GM21825 (cell line): ENCODE measurements around the gene TMEM108.

Experiments used
- ATAC-seq: cut with Tn5 transposase; IDR thresholded peaks from one replicate; pipeline ENCODE4 v1.9.1; 2021; ENCODE audit warnings: mild to moderate bottlenecking, moderate library complexity; ENCODE audit not compliant: unreplicated experiment

The TMEM108 gene

DNA sequence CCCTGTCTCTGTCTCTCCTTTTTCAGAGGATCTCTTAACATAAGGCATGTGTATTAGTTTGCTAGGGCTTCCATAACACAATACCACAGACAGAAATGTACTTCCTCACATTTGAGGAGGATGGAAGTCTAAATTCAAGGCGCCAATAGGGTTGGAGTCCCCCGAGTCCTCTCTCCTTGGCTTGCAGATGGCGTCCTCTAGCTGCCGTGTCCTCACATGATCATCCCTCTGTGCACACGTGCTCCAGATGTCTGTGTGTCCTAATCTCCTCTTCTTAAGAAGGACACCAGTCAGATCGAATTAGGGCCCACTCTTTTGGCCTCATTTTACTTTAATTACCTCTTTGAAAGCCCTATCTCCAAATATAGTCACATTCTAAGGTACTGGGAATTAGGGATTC lies 338.6 kb downstream of the TMEM108 start:
- ATAC-seq: no peak

DNA sequence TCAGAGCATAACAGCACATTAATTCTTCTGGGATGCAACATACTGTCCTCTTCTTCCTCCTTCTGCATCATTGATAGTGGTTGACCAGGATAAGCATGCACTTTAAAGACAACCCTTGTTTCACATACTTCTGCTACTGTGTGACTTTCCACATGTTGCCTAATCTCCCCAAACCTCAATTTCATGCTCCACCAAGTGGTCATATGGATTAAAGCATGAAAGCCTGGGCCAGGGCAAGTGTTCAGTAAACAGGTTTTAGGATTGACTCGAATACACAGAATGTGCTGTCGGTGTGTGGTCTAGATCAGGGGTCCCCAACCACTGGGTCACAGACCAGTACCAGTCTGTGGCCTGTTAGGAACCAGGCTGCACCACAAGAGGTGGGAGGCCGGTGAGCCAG lies 339.2 kb downstream of the TMEM108 start:
- no peak for ATAC-seq

DNA sequence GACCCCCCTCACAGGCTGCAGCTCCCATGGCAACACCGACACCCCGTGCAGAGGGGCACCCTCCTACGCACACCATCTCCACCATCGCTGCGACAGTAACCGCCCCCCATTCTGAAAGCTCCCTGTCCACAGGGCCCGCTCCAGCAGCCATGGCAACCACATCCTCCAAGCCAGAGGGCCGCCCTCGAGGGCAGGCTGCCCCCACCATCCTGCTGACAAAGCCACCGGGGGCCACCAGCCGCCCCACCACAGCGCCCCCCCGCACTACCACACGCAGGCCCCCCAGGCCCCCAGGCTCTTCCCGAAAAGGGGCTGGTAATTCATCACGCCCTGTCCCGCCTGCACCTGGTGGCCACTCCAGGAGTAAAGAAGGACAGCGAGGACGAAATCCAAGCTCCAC lies 341.7 kb downstream of the TMEM108 start:
- no peak for ATAC-seq

DNA sequence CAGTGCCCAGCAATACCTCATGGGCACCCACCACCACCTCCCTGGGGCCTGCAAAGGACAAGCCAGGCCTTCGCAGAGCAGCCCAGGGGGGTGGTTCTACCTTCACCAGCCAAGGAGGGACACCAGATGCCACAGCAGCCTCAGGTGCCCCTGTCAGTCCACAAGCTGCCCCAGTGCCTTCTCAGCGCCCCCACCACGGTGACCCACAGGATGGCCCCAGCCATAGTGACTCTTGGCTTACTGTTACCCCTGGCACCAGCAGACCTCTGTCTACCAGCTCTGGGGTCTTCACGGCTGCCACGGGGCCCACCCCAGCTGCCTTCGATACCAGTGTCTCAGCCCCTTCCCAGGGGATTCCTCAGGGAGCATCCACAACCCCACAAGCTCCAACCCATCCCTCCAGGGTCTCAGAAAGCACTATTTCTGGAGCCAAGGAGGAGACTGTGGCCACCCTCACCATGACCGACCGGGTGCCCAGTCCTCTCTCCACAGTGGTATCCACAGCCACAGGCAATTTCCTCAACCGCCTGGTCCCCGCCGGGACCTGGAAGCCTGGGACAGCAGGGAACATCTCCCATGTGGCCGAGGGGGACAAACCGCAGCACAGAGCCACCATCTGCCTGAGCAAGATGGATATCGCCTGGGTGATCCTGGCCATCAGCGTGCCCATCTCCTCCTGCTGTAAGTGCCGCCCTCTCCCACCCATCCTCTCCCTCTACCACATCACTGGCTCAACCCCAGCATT lies 342.5 kb downstream of the TMEM108 start:
- ATAC-seq: no peak

DNA sequence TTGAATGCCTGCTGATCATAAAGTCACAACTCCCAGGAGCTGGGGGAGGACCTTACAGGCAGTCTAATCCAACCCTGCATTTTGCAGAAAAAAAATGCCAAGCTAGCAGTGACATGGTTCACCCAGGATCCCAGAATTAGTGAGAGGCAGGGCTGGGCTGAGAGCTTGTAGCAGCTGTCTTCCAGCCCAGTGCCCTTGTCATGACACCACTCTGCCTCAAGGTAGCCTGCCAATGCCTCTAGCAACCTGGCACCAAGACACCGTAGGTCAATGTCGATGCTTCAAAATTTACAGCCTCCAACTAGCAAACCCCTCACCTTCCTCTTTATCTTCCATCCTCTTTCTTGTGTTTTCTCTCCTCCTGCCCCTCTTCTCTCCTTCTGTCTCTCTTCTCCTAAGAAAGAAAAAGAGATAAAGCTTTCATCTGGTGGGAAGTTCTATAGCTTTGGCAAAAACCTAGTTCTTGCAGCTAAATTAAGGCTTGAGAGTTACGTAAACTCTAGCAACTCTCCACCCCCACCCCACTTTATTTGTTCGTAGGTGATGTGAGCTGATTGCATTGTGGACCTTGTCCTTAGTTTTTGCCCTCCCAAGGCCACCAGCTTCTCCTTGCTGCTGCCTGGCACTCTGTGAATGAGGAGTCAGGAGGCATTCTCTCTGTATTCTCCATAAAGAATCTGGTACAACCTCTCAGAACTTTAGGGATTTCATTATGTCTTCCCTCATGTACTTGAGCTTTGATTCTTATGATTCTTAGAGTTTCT lies 343.3 kb downstream of the TMEM108 start:
- no peak for ATAC-seq

DNA sequence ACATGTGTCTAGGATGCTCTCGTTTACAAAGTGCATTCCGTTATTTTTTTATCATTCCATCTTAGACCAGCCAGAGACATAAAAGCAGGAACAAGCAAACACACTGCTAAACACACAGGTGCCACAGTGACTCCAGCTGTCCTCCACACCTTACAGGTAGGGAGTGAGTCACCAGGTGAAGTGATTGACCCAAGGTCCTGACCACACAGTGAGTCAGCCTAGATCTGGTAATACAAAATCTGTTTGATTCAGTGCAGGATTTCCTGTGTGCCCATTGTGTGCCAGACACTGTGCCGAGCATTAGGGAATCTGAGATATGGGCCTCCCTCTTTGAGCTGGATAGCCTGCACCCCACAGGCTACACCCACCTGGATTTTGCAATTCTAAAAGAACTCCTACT lies 345.0 kb downstream of the TMEM108 start:
- no peak for ATAC-seq

DNA sequence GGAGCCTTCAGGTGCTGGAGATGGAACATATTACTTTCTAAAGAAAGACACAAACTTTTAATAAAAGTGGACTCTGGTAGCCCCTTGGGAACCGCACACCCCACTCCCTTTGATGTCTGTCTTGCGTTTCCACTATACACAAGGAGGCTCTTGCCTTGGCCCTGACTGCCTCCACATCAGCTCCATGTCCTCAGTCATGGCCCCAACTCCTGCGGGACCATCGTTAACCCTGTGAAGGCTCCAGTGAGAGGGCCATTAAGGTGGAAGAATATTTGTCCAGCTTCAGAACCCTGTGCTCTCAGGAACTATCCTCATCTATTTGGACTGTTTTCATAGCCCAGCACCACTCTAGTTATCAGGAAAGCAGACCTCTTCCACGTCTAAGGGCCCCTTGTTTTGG lies 345.6 kb downstream of the TMEM108 start:
- no peak for ATAC-seq

DNA sequence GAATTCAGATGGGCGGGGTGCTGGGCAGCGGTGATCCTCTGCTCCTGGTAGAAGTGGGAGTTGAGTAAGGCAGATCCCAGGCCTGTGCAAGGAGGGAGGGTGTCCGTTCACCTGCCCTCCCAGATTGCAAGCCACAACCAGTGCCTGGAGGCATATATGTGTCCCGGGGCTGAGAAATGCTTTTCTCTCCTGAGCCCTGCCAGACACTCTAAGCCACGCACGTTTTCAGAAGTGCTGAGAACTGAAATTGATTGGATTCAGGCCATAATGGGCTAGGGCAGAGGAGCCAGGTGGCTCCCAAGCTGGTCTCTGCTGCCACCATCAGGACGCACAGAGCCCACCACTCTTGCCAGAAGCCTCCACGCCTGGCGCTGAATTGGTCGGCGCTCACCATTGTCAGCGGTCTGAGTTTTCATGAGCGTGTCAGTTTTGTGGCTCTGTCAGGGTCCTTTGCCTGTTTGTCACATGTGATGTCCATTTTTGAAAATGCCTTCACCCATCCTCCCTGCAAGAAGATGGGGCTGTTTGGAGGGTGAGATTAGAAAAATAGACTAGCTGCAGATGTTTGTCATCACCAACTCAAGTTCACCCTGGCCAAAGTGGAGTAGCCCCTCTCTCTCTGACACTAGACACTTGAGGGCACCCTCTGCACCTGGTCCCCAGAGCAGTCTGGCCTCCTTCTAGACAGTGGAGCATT lies 346.3 kb downstream of the TMEM108 start:
- ATAC-seq: no peak

DNA sequence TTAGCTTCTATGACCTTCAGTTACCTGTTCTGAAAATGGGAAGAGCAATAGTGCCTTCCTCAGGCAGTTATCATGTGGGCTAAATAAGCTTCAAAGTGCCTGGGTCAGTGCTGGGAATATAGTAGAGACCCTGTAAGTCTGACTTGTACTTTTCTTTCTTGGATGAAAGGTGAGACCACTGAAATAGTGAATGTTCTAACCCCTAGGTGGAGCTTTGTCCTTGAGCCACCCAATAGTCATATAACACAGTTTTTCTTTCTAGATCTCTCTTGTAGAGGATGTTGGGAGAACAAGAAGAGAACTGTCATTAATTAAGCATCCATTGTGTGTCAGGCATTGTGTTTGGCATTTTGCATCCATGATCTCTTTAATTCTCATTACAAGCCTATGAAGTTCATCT lies 348.7 kb downstream of the TMEM108 start:
- ATAC-seq: no peak

DNA sequence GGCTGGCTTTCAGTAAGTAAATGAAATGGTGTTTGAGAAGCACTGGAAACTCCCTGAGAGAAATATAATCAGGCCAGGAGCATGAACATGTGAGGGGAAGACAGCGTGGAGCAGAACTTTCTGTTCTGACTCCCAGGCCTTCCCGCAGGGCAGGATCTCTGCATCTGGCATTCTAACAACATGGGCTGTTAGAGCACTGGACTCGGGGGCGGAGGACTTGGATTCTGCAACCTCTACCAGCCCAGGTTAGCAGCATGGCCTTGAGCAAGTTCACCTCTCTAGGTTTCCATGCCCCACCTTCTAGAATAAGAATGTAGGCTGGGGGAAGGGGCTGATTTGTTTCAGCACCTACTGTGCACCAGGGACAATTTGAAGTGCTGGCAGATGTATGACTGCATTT lies 349.1 kb downstream of the TMEM108 start:
- ATAC-seq: no peak

DNA sequence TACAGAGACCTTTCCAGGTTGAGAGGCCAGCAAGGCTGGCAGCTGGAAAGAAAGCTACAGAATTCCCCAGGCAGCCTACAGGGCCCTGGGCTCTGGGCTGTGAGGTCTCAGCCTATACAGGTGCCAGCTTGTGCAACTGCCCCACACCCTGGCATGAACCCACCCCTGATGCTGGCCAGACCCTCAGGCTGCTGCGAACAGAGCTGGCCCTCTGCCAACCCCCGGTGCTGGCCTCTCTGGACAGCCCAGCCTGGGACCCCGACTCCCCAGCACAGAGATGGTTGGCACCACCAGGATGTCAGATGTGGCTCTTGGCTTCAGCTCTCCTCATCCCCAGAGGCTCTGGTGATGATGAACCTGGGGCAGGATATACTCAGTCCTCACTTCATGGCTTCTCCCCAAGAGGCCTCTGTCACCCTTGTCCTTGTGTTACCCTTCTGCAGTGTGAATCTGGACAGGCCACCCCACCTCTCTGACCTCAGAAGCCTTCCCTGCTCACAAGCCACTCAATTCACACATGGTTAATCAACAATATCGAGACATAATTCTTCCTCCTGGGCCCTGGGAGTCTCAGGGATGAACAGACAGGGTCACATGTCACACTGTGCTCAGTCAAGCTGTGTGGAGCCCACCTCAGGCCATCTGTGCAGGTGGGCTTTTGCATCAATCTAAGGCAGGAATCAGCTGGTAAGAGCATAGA lies 350.7 kb downstream of the TMEM108 start:
- ATAC-seq: no peak

DNA sequence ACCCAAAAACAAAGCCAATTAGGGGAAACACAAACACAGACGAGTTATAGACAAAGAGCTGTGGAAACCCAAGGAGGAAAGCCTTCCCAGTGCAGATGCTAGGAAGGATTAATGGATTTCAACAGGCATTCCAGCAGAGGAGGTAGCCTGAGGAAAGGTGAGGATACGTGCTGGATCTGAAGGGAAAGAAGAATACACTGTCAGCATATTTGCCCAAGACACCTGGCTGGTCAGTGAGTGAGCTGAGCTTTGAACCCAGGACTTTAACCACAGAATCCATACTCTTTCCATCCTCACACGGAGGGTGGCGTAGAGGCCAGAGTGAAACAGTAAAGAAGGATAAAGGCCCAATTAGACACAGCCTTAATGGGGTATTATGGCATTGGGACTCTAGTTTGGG lies 352.5 kb downstream of the TMEM108 start:
- no peak for ATAC-seq

DNA sequence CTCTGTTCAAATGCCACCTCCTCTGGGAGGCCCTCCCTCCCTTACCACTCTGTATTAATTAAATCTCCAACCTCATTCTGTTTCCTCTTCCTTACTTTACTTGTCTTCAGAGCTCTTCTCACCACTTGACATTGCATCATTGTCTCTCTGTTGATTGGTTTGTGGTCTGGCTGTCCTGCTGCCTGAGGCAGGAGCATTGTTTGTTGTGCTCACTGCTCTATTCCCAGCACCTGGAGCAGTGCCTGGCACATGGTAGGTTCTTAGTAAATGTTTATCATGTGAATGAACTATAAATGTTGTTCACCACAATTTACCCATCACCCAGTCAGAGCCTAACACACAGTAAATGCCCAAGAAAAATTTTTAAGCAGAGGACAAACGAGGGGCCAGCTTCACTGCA lies 355.0 kb downstream of the TMEM108 start:
- no peak for ATAC-seq

DNA sequence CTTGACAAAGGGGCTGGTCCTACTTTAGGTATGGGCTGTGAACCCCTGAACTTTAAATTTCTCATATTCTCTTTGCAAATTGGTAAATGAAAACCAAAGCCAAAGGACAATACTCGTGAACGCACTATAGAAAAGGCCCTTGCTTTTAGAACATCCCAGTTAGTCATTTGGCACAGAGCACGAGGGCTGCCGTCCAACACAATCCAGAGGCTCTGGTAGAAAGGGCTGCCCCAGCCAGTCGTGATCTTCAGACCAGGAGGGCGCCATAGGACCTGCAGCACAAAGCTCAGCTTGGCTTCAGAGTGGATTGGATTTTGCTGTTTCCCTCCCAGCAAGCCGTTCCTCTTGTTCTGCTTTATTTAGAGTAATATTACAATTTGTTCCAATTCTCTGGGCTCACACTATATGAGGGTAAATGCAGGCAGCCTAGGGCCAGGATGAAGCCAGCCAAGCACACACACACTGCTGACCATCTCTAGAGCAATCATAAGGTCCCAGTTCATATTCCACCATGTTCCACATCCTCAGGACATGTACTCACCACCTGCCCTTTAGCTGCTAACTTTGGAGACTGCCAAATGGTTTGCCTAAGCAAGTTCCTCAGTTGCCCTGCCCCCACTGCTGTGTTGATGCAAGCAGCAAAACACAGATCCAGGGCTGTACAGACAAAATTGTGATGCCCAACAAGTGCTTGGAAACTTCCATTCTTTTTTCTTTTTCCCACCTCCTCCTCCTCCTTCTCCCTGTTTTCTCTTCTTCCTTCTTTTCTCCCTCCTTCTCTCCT lies 355.7 kb downstream of the TMEM108 start:
- no peak for ATAC-seq

DNA sequence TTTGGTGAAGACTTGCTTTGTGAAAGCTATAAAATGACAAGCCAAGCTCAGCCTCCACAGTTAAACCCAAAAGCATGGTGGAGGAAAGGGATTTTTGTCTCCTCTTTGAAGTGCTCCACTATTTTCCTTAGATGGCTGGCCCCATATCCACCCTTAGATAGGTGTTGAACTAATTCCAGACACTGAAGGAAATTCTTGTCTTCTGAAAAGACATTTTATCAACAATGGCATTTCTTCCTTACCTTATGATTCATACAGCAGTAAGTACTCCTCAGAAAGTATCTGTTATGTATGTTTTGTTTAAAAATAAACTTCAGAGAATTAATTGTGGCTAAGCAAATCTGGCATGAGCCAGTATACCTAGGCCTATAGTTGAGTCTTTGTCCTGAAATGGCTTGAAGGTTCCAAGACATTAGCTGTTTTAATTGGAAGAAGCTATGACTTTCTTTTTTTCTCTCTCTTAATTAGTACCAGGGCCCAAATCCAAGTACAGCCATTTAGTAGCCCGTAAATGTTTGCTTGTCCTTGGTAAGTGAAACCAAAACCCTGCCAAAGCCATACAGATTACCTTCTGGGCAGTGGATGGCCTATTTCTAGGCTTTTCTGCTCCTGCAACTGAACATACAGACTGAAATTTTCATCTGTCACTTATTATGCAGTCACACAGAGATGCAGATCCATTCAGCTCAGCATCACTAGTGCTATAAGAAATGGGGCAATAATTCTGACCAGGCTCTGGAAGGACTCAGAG lies 356.5 kb downstream of the TMEM108 start:
- no peak for ATAC-seq

DNA sequence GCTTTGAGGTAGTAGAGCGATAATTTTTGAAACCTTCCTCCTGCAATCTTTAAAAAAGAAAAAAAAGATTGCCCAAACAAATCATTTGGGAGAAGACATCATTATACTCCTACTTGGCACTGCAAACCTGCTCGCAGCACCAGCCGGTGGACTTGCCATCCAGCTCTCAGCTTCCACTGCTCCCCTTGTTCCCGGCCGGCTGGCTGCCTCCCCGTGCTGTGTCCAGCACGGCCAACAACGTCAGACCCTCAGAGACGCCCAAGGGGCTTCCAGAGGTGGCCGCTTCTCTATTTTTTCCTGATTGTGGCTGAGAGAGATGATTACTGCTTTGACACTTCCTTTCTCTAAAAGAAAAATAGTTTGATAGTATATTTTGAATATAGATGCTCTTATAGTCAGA lies 358.7 kb downstream of the TMEM108 start:
- ATAC-seq: no peak

DNA sequence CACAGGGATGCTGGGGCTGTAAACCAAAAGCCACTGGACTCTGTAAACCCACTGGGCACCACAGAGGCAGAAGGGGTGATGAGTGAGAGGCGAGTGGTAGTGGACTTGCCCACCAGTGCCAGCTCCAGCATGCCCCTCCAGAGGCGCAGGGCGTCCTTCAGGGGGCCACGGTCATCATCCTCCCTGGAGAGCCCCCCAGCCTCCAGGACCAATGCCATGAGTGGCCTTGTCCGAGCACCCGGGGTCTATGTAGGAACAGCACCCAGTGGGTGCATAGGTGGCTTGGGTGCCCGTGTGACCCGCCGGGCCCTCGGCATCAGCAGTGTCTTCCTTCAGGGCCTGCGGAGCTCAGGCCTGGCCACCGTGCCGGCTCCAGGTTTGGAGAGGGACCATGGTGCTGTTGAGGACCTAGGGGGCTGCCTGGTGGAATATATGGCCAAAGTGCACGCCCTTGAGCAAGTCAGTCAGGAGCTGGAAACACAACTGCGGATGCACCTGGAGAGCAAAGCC lies 361.9 kb downstream of the TMEM108 start, which contains the start of gene BFSP2:
Gene BFSP2 (plus strand): TSS at position 51 of the 510 bp plus-strand sequence. CDS start 28 bp downstream, at position 79.
- ATAC-seq: no peak

DNA sequence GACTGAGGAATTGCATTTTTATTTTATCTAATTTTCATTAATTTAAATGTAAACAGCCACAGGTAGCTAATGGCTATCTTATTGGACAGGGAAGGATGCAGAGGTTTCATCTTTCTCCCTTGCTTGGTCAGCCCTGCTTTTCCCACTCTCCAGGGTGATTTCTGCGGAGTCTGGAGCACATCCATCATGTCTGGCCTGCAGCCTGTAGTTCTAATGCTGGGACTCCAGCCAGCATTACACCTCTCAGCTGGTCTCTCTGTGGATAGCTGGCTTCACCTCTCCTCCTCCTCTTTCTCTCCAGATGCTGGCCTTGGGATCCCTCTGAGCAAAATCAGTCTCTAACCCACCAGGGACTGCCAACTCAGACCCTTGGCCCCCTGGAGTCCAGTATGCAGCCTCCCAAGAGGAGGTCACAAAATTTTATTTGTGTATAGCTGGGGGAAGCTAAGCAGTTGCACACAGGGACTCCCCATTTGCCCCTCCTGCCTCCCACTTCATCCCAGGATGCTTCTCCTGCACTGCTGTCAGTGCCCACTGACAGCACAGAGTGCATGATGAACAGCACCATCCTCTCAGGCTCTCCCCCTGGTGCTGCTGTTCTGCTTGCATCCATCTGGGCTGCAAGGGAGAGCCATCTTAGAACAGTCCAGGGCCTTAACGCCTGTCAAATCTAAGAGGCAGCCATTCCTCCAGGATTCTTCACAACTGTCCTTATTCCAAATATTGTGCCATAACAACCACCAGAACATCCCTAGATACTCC lies 363.4 kb downstream of the TMEM108 start:
- no peak for ATAC-seq

DNA sequence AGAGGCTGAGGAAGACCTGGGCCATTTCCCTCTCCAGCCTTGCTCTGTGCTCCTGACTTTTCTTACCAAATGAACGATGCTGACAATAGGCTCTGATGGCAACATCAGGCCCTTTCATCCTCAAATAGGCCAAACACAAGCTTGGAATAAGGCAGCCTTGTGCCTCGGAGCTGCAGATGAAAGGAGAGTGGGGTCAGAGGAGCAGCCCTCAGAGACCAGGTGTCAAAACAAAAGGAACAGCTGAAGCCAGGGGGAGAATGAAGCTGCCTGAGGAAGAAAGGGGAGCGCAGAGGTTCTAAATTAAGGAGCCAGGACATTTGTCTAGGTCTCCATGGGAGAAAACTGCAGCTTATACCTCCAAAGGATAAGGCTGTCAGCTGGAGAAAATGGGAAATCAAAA lies 366.7 kb downstream of the TMEM108 start:
- ATAC-seq: no peak
